DND-41 (cell line): ENCODE results near the gene MEN1.
A peak's percentile ranks its signal among the peaks of the same experiment; 100 is the strongest.

Source experiments
- ATAC-seq: fragments of 200-7000 bp; cut with Tn5 transposase; 3 replicates; pipeline ENCODE4 v1.9.1; 2021; ENCODE audit warnings: low read depth; ENCODE audit not compliant: insufficient read depth
- DNase-seq: peaks from one replicate; pipeline ENCODE4 v3.0.0-alpha.2; 2020
- H2AFZ ChIP-seq: 2 replicates; pipeline ENCODE4 v1.6.0; 2012; ENCODE audit warnings: low read depth, low read length
- H3K27ac ChIP-seq: 2 replicates; pipeline ENCODE4 v1.5.1; 2012; ENCODE audit warnings: low read length, inconsistent platforms
- H3K27me3 ChIP-seq: fragments of 200-600 bp; sonication (generic); 2 replicates; pipeline ENCODE4 v1.6.0; 2012; ENCODE audit warnings: low read length, mild to moderate bottlenecking, inconsistent platforms; ENCODE audit not compliant: insufficient read depth, poor library complexity
- H3K36me3 ChIP-seq: 2 replicates; pipeline ENCODE4 v1.5.1; 2012; ENCODE audit warnings: low read length, inconsistent platforms; ENCODE audit not compliant: insufficient read depth
- H3K4me1 ChIP-seq: 2 replicates; pipeline ENCODE4 v1.5.1; 2012; ENCODE audit warnings: mild to moderate bottlenecking, low read length; ENCODE audit not compliant: insufficient read depth
- H3K4me2 ChIP-seq: 2 replicates; pipeline ENCODE4 v1.6.0; 2012; ENCODE audit warnings: mild to moderate bottlenecking, moderate library complexity, low read length, inconsistent platforms; ENCODE audit not compliant: insufficient read depth
- H3K4me3 ChIP-seq, 2 experiments: fragments of 200-600 bp in 1 of 2; shearing (Covaris generic) in 1 of 2; 2 replicates each; pipeline ENCODE4 v1.5.1; 2012 to 2016; ENCODE audit warnings: inconsistent platforms in 2 of 2, low read length in 2 of 2, mild to moderate bottlenecking in 2 of 2, low read depth in 1 of 2, moderate library complexity in 1 of 2
- H3K79me2 ChIP-seq: 2 replicates; pipeline ENCODE4 v1.6.0; 2012; ENCODE audit warnings: low read length, inconsistent platforms; ENCODE audit not compliant: insufficient read depth
- H3K9ac ChIP-seq: 2 replicates; pipeline ENCODE4 v1.6.0; 2012; ENCODE audit warnings: low read depth, mild to moderate bottlenecking, inconsistent platforms, low read length, moderate library complexity
- H3K9me3 ChIP-seq: 2 replicates; pipeline ENCODE4 v1.5.1; 2012; ENCODE audit warnings: low read length, moderate library complexity, mild to moderate bottlenecking, inconsistent platforms; ENCODE audit not compliant: insufficient read depth, severe bottlenecking
- H4K20me1 ChIP-seq: 2 replicates; pipeline ENCODE4 v1.6.0; 2012; ENCODE audit warnings: low read length; ENCODE audit not compliant: insufficient read depth
- EZH2 ChIP-seq: IDR thresholded peaks from 3 replicates; pipeline ENCODE4 v1.6.1; 2012; ENCODE audit warnings: borderline replicate concordance, low read depth, mild to moderate bottlenecking, moderate library complexity, low read length, inconsistent platforms; ENCODE audit not compliant: severe bottlenecking
- TF ChIP-seq, protein P1 (sequence below): IDR thresholded peaks from 2 replicates; pipeline ENCODE4 v1.5.1; 2012; ENCODE audit warnings: borderline replicate concordance, low read length, moderate library complexity, mild to moderate bottlenecking; ENCODE audit not compliant: poor library complexity, severe bottlenecking; ENCODE audit errors: extremely low read depth

MEN1 gene

DNA sequence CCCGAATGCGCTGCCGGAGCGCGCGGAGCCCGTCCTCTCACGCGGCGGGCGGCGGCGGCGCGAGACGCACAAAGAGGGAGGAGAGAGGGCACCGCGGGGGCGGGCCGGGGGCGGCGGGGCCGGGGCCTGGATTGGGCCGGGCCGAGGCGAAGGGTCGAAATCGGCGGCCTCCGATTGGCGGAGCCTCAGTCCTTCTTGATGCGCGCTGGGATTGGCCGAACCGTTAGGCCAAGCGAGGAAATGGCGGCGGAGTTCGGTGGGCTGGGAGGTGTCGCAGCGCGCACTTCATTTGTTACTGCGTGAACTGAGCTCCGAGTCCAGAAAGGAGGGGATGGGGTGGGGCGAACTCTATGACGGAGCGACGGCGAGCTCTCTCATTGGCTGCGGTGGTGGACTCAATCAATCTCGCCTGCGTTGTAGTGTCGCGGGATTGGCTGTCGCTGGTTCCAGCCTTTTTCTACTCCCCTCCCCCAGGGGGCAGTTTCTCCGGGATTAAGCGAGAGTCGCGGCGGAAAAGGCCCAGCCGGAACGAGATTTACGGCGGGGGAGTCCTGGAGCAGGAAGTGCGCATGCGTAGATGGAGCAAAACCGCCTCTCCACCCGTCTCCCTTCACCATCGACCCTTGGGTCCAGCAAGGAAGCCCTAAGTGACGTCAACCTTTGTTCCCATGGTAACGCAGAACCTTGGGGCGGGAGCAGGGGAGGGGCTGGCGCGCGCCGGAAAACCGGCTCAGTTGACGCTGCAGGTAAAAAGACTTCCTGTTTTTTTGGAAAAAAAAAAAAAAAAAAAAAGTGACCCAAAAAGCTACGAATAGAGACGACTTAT is 31.7 kb downstream of the MEN1 start, which contains the start of gene SF1:
Gene SF1 (minus strand): TSS at position 70 of the 826 bp plus-strand sequence. CDS start 150 bp downstream, outside the sequence.
- peaks cover 39% of the 10 kb centered on the region for H3K36me3 ChIP-seq

DNA sequence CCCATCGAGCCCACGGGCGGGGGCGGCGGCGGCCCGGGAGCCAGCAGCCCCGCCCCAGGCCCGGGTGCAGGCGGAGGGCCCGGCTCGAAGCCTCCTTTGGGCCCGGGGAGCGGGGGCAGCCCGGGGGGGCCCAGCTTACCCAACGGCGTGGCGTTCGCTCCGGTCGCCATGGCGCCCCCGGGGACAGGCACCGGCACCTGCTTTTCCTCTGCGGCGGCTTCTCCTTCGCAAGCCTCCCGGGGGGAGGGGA is 32.2 kb downstream of the MEN1 start:
- ATAC-seq (no peak), DNase-seq (no peak)
- Histone ChIP-seq H3K36me3 (peaks cover 44% of the 10 kb centered on the region), H3K27ac (peak overlapping the region; percentile 91), H4K20me1 (peaks cover 44% of the 10 kb centered on the region), H3K4me3 (peak overlapping the region; percentile 60 to 82; a peak in 3 of 4 replicates), H3K27me3 (no peaks in the 10 kb centered on the region), H3K4me2 (peak overlapping the region; percentile 38), H2AFZ (no peak overlapping the region), H3K9ac (peak overlapping the region; percentile 97), H3K79me2 (peaks cover 56% of the 10 kb centered on the region), H3K4me1 (peaks cover 51% of the 10 kb centered on the region), H3K9me3 (no peaks in the 10 kb centered on the region)
- TF ChIP-seq, protein P1, sequence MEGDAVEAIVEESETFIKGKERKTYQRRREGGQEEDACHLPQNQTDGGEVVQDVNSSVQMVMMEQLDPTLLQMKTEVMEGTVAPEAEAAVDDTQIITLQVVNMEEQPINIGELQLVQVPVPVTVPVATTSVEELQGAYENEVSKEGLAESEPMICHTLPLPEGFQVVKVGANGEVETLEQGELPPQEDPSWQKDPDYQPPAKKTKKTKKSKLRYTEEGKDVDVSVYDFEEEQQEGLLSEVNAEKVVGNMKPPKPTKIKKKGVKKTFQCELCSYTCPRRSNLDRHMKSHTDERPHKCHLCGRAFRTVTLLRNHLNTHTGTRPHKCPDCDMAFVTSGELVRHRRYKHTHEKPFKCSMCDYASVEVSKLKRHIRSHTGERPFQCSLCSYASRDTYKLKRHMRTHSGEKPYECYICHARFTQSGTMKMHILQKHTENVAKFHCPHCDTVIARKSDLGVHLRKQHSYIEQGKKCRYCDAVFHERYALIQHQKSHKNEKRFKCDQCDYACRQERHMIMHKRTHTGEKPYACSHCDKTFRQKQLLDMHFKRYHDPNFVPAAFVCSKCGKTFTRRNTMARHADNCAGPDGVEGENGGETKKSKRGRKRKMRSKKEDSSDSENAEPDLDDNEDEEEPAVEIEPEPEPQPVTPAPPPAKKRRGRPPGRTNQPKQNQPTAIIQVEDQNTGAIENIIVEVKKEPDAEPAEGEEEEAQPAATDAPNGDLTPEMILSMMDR = no peak
- no peak for TF ChIP-seq EZH2

More for the DNA sequence above, 31.7 kb downstream of the MEN1 start, which contains the start of gene SF1:
- peak within 1 kb of the TSS; percentile 83 for H3K4me2 ChIP-seq
- H3K4me1 ChIP-seq = peaks cover 45% of the 10 kb centered on the region
- TF ChIP-seq, protein P1 = peak; percentile 26
- no peak for TF ChIP-seq EZH2
- peaks cover 51% of the 10 kb centered on the region for H3K79me2 ChIP-seq
- H3K9ac ChIP-seq = peak within 1 kb of the TSS; percentile 97
- DNase-seq (peak; percentile 100), ATAC-seq (peak; percentile 92)
- H3K9me3 ChIP-seq = no peaks in the 10 kb centered on the region
- H3K27me3 ChIP-seq = no peaks in the 10 kb centered on the region
- H3K27ac ChIP-seq = peak within 1 kb of the TSS; percentile 96
- peaks cover 39% of the 10 kb centered on the region for H4K20me1 ChIP-seq
- H2AFZ ChIP-seq = peak within 1 kb of the TSS; percentile 86
- peak within 1 kb of the TSS; percentile 82 for H3K4me3 ChIP-seq

DNA sequence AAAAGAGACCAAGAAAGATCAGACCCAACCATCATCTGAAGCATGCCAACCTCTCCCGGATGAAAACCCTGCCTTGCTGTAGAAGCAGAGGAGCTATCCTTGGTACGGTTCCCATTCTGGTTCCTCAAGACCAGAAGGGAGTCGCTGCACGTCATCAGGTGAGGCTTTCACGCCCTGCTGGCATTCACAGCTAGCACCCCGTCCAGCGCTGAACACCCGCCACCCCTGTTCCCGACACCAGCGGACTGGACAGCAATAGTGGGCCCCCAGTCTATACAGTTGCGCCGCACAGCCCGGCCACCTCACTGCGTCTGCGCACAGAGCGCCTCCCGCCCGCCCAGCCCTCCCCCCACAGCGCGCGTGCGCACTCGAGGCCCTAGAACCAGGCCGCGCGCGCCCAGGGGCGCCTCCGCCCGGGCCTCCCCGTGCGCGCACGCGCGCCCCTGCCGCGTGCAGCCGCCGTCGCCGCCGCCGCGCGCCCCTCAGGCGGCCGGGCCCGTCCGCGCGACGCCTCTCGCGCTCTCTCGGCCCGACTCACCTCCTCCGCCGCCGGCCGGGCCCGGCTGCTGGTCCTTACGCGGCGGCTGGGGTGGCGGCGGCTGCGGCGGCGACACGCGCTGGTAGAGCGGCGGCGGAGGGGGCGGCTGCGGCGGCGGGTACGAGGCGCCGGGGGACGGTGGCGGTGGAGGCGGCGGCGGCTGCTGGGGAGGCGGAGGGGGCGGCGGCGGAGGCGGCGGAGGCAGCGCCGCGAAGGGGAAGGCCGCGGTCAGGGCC is 32.7 kb downstream of the MEN1 start:
- Histone ChIP-seq H3K9ac (peak overlapping the region; percentile 97), H3K4me3 (peak overlapping the region; percentile 82), H3K9me3 (no peaks in the 10 kb centered on the region), H3K4me1 (peaks cover 52% of the 10 kb centered on the region), H3K27me3 (no peaks in the 10 kb centered on the region), H3K79me2 (peaks cover 61% of the 10 kb centered on the region), H4K20me1 (peaks cover 49% of the 10 kb centered on the region), H3K4me2 (peak overlapping the region; percentile 83), H3K36me3 (peaks cover 49% of the 10 kb centered on the region), H3K27ac (peak overlapping the region; percentile 91), H2AFZ (no peak overlapping the region)
- DNase-seq (peak; percentile 77), ATAC-seq (no peak)
- TF ChIP-seq EZH2 = no peak
- TF ChIP-seq, protein P1 = no peak
